ACC112 (cell line): ENCODE results near the gene ROR2.

Source experiments
- H2AFZ ChIP-seq: fragments of 200-600 bp; sonication (generic); one replicate; pipeline ENCODE4 v1.6.0; 2017; ENCODE audit warnings: antibody characterized with exemption, low read length; ENCODE audit not compliant: unreplicated experiment
- H3K27ac ChIP-seq: fragments of 200-600 bp; sonication (generic); 2 replicates; pipeline ENCODE4 v1.5.1; 2014; ENCODE audit warnings: low read depth, mild to moderate bottlenecking, antibody characterized with exemption, low read length, moderate library complexity
- H3K27me3 ChIP-seq: fragments of 200-600 bp; sonication (generic); 2 replicates; pipeline ENCODE4 v1.6.1; 2014; ENCODE audit warnings: mild to moderate bottlenecking, antibody characterized with exemption, low read length, moderate library complexity, mixed read lengths; ENCODE audit not compliant: insufficient read depth
- H3K36me3 ChIP-seq: fragments of 200-600 bp; sonication (generic); 2 replicates; pipeline ENCODE4 v1.6.1; 2016; ENCODE audit warnings: mild to moderate bottlenecking, antibody characterized with exemption, low read length, moderate library complexity, mixed read lengths; ENCODE audit not compliant: insufficient read depth
- H3K4me1 ChIP-seq: fragments of 200-600 bp; sonication (generic); one replicate; pipeline ENCODE4 v1.6.1; 2016; ENCODE audit warnings: low read length, mixed read lengths; ENCODE audit not compliant: insufficient read depth, unreplicated experiment, control insufficient read depth
- H3K4me3 ChIP-seq: fragments of 200-600 bp; sonication (generic); 2 replicates; pipeline ENCODE4 v1.5.1; 2014; ENCODE audit warnings: mild to moderate bottlenecking, low read depth, low read length
- H3K79me2 ChIP-seq: fragments of 200-600 bp; sonication (generic); one replicate; pipeline ENCODE4 v1.6.0; 2016; ENCODE audit warnings: low read length; ENCODE audit not compliant: control insufficient read depth, unreplicated experiment, insufficient read depth

ROR2 gene

GRCh38 chr9:91923145-91923544 lies 26.9 kb downstream of the ROR2 start:
- Histone ChIP-seq H3K79me2 (no peaks in the 10 kb centered on the region), H3K4me3 (no peak overlapping the region), H2AFZ (no peak overlapping the region), H3K27me3 (no peaks in the 10 kb centered on the region), H3K27ac (no peak overlapping the region), H3K4me1 (no peaks in the 10 kb centered on the region), H3K36me3 (no peaks in the 10 kb centered on the region)

- Histone ChIP-seq H3K4me3 (no peak overlapping the region), H3K4me1 (no peaks in the 10 kb centered on the region), H3K27me3 (no peaks in the 10 kb centered on the region), H3K27ac (no peak overlapping the region), H3K36me3 (no peaks in the 10 kb centered on the region), H3K79me2 (no peaks in the 10 kb centered on the region), H2AFZ (no peak overlapping the region)
Measured at GRCh38 chr9:91921371-91921770, 28.7 kb downstream of the ROR2 start.

- Histone ChIP-seq H3K36me3 (no peaks in the 10 kb centered on the region), H3K27ac (no peak overlapping the region), H2AFZ (no peak overlapping the region), H3K27me3 (no peaks in the 10 kb centered on the region), H3K4me3 (no peak overlapping the region), H3K4me1 (no peaks in the 10 kb centered on the region), H3K79me2 (no peaks in the 10 kb centered on the region)
Measured at GRCh38 chr9:91920630-91921350, 29.2 kb downstream of the ROR2 start.

GRCh38 chr9:91919621-91920020 lies 30.4 kb downstream of the ROR2 start:
- no peaks in the 10 kb centered on the region for H3K36me3 ChIP-seq
- no peak overlapping the region for H2AFZ ChIP-seq
- H3K79me2 ChIP-seq = no peaks in the 10 kb centered on the region
- no peaks in the 10 kb centered on the region for H3K4me1 ChIP-seq
- H3K27me3 ChIP-seq = no peaks in the 10 kb centered on the region
- H3K27ac ChIP-seq = no peak overlapping the region
- H3K4me3 ChIP-seq = no peak overlapping the region

GRCh38 chr9:91917436-91917835 lies 32.6 kb downstream of the ROR2 start:
- Histone ChIP-seq H3K27me3 (no peaks in the 10 kb centered on the region), H3K79me2 (no peaks in the 10 kb centered on the region), H3K4me3 (no peak overlapping the region), H3K27ac (no peak overlapping the region), H2AFZ (no peak overlapping the region), H3K36me3 (no peaks in the 10 kb centered on the region), H3K4me1 (no peaks in the 10 kb centered on the region)

GRCh38 chr9:91915524-91916263 lies 34.3 kb downstream of the ROR2 start:
- no peaks in the 10 kb centered on the region for H3K4me1 ChIP-seq
- H3K79me2 ChIP-seq = no peaks in the 10 kb centered on the region
- H2AFZ ChIP-seq = no peak overlapping the region
- H3K36me3 ChIP-seq = no peaks in the 10 kb centered on the region
- no peak overlapping the region for H3K27ac ChIP-seq
- H3K4me3 ChIP-seq = no peak overlapping the region
- H3K27me3 ChIP-seq = no peaks in the 10 kb centered on the region

- H3K4me1 ChIP-seq = no peaks in the 10 kb centered on the region
- no peaks in the 10 kb centered on the region for H3K36me3 ChIP-seq
- H2AFZ ChIP-seq = no peak overlapping the region
- H3K27me3 ChIP-seq = no peaks in the 10 kb centered on the region
- no peak overlapping the region for H3K4me3 ChIP-seq
- no peak overlapping the region for H3K27ac ChIP-seq
- no peaks in the 10 kb centered on the region for H3K79me2 ChIP-seq
Measured at GRCh38 chr9:91914937-91915336, 35.1 kb downstream of the ROR2 start.

GRCh38 chr9:91914404-91914803 lies 35.6 kb downstream of the ROR2 start:
- Histone ChIP-seq H3K4me3 (no peak overlapping the region), H3K79me2 (no peaks in the 10 kb centered on the region), H3K27me3 (no peaks in the 10 kb centered on the region), H3K4me1 (no peaks in the 10 kb centered on the region), H3K36me3 (no peaks in the 10 kb centered on the region), H3K27ac (no peak overlapping the region), H2AFZ (no peak overlapping the region)

GRCh38 chr9:91913986-91914385 lies 36.0 kb downstream of the ROR2 start:
- no peaks in the 10 kb centered on the region for H3K27me3 ChIP-seq
- no peaks in the 10 kb centered on the region for H3K79me2 ChIP-seq

GRCh38 chr9:91913096-91913495 lies 36.9 kb downstream of the ROR2 start:
- H3K27ac ChIP-seq = no peak overlapping the region
- no peaks in the 10 kb centered on the region for H3K79me2 ChIP-seq
- H3K4me3 ChIP-seq = no peak overlapping the region
- H3K4me1 ChIP-seq = no peaks in the 10 kb centered on the region
- H3K36me3 ChIP-seq = no peaks in the 10 kb centered on the region
- H2AFZ ChIP-seq = no peak overlapping the region
- H3K27me3 ChIP-seq = no peaks in the 10 kb centered on the region

More at GRCh38 chr9:91913986-91914385, 36.0 kb downstream of the ROR2 start:
- H3K36me3 ChIP-seq = no peaks in the 10 kb centered on the region
- H3K4me1 ChIP-seq = no peaks in the 10 kb centered on the region
- no peak overlapping the region for H3K27ac ChIP-seq
- H3K4me3 ChIP-seq = no peak overlapping the region
- no peak overlapping the region for H2AFZ ChIP-seq

- Histone ChIP-seq H3K4me1 (no peaks in the 10 kb centered on the region), H3K27me3 (peaks cover 5% of the 10 kb centered on the region; the same call in 1 of the 2 replicates), H2AFZ (no peak overlapping the region), H3K27ac (no peak overlapping the region), H3K4me3 (no peak overlapping the region), H3K36me3 (no peaks in the 10 kb centered on the region), H3K79me2 (no peaks in the 10 kb centered on the region)
Measured at GRCh38 chr9:91911657-91912056, 38.4 kb downstream of the ROR2 start.
